ENCODE data around the gene COTL1. TPM values are rescaled to one million over a fixed set of nuclear protein-coding genes. Genes with fewer than 3 reads are reported as not detected.

Gene COTL1
- total RNA-seq, 1 experiment from 2014 or later, result 34.1 TPM

DNA sequence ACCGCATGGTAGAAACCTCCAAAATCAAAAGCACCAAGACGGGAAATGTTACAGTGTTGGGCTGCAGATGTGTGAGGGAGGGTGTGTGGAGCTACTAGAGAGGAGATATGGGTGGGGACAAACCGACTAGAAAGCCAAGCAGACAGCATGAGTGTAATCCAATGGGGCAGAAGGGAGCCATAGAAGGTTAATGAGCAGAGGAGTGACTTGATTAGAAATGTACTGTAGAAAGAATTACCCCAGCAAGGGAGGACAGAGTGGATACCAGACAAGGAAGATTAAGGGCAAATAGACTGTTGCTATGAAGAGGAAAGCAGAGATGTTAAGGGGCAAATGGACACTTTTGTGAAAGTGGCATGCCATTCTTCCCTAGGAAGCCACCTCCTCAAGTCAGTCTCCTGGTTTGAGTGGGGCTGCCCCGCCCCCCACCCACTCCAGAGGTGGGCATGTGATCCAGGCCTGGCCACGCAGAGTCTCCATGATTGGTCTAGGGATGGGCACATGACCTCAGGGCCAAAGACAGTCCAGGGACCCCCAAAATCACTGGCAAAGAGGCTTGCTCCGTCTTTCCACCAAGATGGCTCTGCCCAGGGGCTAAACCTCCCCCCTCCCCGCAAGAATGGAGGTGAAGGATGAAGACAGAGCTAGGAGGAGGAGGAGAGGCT is 4.3 kb downstream of the COTL1 start:
- CTCF ChIA-PET, result no interaction called here

DNA sequence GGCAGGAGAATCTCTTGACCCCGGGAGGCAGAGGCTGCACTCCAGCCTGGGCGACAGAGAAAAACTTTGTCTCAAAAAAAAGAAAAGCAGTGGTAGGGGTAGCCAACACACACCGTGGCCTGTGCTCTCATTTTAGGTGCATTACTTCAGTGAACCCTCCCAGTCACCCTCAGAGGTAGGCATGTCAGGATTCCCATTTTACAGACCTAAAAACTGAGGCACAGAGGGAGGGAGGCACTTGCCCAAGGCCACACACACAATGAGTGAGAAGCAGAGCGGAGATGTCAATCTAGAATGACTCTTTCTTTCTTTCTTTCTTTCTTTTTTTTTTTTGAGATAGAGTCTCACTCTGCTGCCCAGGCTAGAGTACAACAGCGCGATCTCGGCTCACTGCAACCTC is 5.2 kb downstream of the COTL1 start:
- no TSS peak for BruUV-seq (replicated peaks)
- CTCF ChIA-PET, result no interaction called here
- H3K27ac ChIP-seq (ENCODE audit: low read depth, low read length, poor library complexity, severe bottlenecking), result no peak overlapping the region

More for the DNA sequence above, 4.3 kb downstream of the COTL1 start:
- H3K36me3 ChIP-seq (ENCODE audit: insufficient read depth, low read length, poor library complexity, severe bottlenecking), result no peaks in the 10 kb centered on the region
- no peak overlapping the region for H3K27ac ChIP-seq (ENCODE audit: low read depth, low read length, poor library complexity, severe bottlenecking)
- POLR2A ChIA-PET (ENCODE audit: low non-redundant PET), result no interaction called here
- intact Hi-C loops (cut with micrococcal nuclease; ENCODE audit: unreplicated experiment), result no loop called here
- H3K27me3 ChIP-seq (replicated peaks; ENCODE audit: insufficient read depth, low read depth, low read length, poor library complexity), result no peaks in the 10 kb centered on the region
- no peak overlapping the region for H3K4me3 ChIP-seq (ENCODE audit: low read depth, low read length, poor library complexity, severe bottlenecking)
- no peak for DNase-seq (ENCODE audit: low spot score)
- no TSS peak for BruUV-seq (replicated peaks)
- peaks cover 19% of the 10 kb centered on the region for H3K4me1 ChIP-seq (ENCODE audit: insufficient read depth, low read length, poor library complexity, severe bottlenecking)
- TF ChIP-seq EZH2 (IDR thresholded peaks at IDR 0.05; ENCODE audit: borderline replicate concordance, low read depth, low read length, poor library complexity, severe bottlenecking), result no peak
- TF ChIP-seq, protein P1, sequence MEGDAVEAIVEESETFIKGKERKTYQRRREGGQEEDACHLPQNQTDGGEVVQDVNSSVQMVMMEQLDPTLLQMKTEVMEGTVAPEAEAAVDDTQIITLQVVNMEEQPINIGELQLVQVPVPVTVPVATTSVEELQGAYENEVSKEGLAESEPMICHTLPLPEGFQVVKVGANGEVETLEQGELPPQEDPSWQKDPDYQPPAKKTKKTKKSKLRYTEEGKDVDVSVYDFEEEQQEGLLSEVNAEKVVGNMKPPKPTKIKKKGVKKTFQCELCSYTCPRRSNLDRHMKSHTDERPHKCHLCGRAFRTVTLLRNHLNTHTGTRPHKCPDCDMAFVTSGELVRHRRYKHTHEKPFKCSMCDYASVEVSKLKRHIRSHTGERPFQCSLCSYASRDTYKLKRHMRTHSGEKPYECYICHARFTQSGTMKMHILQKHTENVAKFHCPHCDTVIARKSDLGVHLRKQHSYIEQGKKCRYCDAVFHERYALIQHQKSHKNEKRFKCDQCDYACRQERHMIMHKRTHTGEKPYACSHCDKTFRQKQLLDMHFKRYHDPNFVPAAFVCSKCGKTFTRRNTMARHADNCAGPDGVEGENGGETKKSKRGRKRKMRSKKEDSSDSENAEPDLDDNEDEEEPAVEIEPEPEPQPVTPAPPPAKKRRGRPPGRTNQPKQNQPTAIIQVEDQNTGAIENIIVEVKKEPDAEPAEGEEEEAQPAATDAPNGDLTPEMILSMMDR (conservative IDR thresholded peaks at IDR 0.05; ENCODE audit: low read depth, low read length), result no peak
- no peaks in the 10 kb centered on the region for H3K9me3 ChIP-seq (ENCODE audit: low read depth, low read length, poor library complexity, severe bottlenecking)

DNA sequence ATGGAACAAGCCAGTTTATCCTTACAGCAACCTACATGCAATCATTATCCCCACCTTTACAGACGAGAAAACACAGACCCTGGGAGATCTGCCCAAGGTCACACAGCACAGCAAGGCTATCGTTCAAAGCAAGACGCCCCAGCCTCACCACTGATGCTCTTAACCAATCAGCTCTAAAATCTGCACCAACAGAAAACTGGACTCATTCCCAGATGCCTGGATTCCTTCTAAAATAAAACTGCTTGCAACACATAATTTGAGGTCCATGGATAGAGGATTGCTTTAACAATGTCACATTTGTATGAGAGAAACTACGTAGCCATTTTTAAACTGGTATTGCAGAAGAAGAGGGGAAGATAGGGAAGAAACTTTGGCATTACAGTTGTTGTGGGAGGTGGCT is 6.8 kb downstream of the COTL1 start:
- BruUV-seq (replicated peaks), result no TSS peak
- DNase-seq (ENCODE audit: low spot score), result no peak
- Histone ChIP-seq H3K36me3 (ENCODE audit: insufficient read depth, low read length, poor library complexity, severe bottlenecking) (no peaks in the 10 kb centered on the region), H3K27ac (ENCODE audit: low read depth, low read length, poor library complexity, severe bottlenecking) (no peak overlapping the region), H3K4me1 (ENCODE audit: insufficient read depth, low read length, poor library complexity, severe bottlenecking) (peaks cover 8% of the 10 kb centered on the region), H3K4me3 (ENCODE audit: low read depth, low read length, poor library complexity, severe bottlenecking) (no peak overlapping the region), H3K9me3 (ENCODE audit: low read depth, low read length, poor library complexity, severe bottlenecking) (no peaks in the 10 kb centered on the region), H3K27me3 (replicated peaks; ENCODE audit: insufficient read depth, low read depth, low read length, poor library complexity) (no peaks in the 10 kb centered on the region)
- intact Hi-C loops (cut with micrococcal nuclease; ENCODE audit: unreplicated experiment), result no loop called here
- CTCF ChIA-PET, result no interaction called here
- POLR2A ChIA-PET (ENCODE audit: low non-redundant PET), result no interaction called here
- TF ChIP-seq EZH2 (IDR thresholded peaks at IDR 0.05; ENCODE audit: borderline replicate concordance, low read depth, low read length, poor library complexity, severe bottlenecking), result no peak

More for the DNA sequence above, 5.2 kb downstream of the COTL1 start:
- DNase-seq (ENCODE audit: low spot score), result no peak
- Histone ChIP-seq H3K27me3 (replicated peaks; ENCODE audit: insufficient read depth, low read depth, low read length, poor library complexity) (no peaks in the 10 kb centered on the region), H3K36me3 (ENCODE audit: insufficient read depth, low read length, poor library complexity, severe bottlenecking) (no peaks in the 10 kb centered on the region), H3K9me3 (ENCODE audit: low read depth, low read length, poor library complexity, severe bottlenecking) (no peaks in the 10 kb centered on the region), H3K4me3 (ENCODE audit: low read depth, low read length, poor library complexity, severe bottlenecking) (no peak overlapping the region), H3K4me1 (ENCODE audit: insufficient read depth, low read length, poor library complexity, severe bottlenecking) (peaks cover 17% of the 10 kb centered on the region)
- intact Hi-C loops (cut with micrococcal nuclease; ENCODE audit: unreplicated experiment), result no loop called here
- POLR2A ChIA-PET (ENCODE audit: low non-redundant PET), result no interaction called here
- TF ChIP-seq, protein P1 (conservative IDR thresholded peaks at IDR 0.05; ENCODE audit: low read depth, low read length), result no peak
- no peak for TF ChIP-seq EZH2 (IDR thresholded peaks at IDR 0.05; ENCODE audit: borderline replicate concordance, low read depth, low read length, poor library complexity, severe bottlenecking)

DNA sequence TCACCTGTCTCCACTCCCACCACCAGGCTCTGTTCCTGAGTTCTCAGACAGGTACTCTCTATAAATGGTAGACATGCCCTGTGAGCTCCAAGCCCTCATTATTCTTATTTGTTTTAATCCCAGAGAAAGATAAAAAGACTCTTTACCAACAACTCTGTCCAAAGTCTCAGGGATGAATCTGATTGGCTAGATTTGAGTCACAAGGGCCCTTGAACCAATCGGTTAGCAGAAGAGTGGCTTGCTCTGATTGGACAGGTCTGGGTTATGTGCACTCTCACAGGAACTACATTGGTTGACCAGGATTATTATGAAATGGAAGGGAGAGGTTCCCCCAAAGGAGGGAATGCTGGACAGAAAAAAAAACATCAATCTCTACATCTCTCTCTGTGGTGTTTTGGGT is 7.5 kb downstream of the COTL1 start:
- ChIA-PET POLR2A (ENCODE audit: low non-redundant PET) (no interaction called here), CTCF (no interaction called here)
- intact Hi-C loops (cut with micrococcal nuclease; ENCODE audit: unreplicated experiment), result no loop called here
- Histone ChIP-seq H3K27ac (ENCODE audit: low read depth, low read length, poor library complexity, severe bottlenecking) (no peak overlapping the region), H3K27me3 (replicated peaks; ENCODE audit: insufficient read depth, low read depth, low read length, poor library complexity) (no peaks in the 10 kb centered on the region), H3K4me3 (ENCODE audit: low read depth, low read length, poor library complexity, severe bottlenecking) (no peak overlapping the region), H3K4me1 (ENCODE audit: insufficient read depth, low read length, poor library complexity, severe bottlenecking) (peaks cover 6% of the 10 kb centered on the region), H3K36me3 (ENCODE audit: insufficient read depth, low read length, poor library complexity, severe bottlenecking) (no peaks in the 10 kb centered on the region), H3K9me3 (ENCODE audit: low read depth, low read length, poor library complexity, severe bottlenecking) (no peaks in the 10 kb centered on the region)
- BruUV-seq (replicated peaks), result no TSS peak
- DNase-seq (ENCODE audit: low spot score), result no peak
- TF ChIP-seq, protein P1 (conservative IDR thresholded peaks at IDR 0.05; ENCODE audit: low read depth, low read length), result no peak
- TF ChIP-seq EZH2 (IDR thresholded peaks at IDR 0.05; ENCODE audit: borderline replicate concordance, low read depth, low read length, poor library complexity, severe bottlenecking), result no peak
